SHP77 (cell line): Measurements from ENCODE around the gene PRDM16.

Experiments used
- DNase-seq, 2 experiments: peaks; one replicate each; lab custom pipeline; 2025; lab: John Stamatoyannopoulos, UW

PRDM16 gene

GRCh38 chr1:3262681-3263286 lies 193.8 kb downstream of the PRDM16 start:
- DNase-seq, result no peak

GRCh38 chr1:3263790-3264189 lies 194.8 kb downstream of the PRDM16 start:
- DNase-seq, result no peak

GRCh38 chr1:3264456-3264855 lies 195.5 kb downstream of the PRDM16 start:
- no peak for DNase-seq

GRCh38 chr1:3265835-3266805 lies 197.1 kb downstream of the PRDM16 start:
- no peak for DNase-seq

- DNase-seq, result no peak
Observed at GRCh38 chr1:3266870-3267549, 198.0 kb downstream of the PRDM16 start.

- no peak for DNase-seq
Observed at GRCh38 chr1:3267550-3268270, 198.7 kb downstream of the PRDM16 start.

GRCh38 chr1:3268281-3268680 lies 199.3 kb downstream of the PRDM16 start:
- DNase-seq, result no peak

- DNase-seq, result no peak
Observed at GRCh38 chr1:3270403-3271245, 201.6 kb downstream of the PRDM16 start.

GRCh38 chr1:3271866-3272265 lies 202.9 kb downstream of the PRDM16 start:
- no peak for DNase-seq

GRCh38 chr1:3272321-3273045 lies 203.5 kb downstream of the PRDM16 start:
- DNase-seq, result no peak

GRCh38 chr1:3273447-3273846 lies 204.4 kb downstream of the PRDM16 start:
- DNase-seq, result no peak

GRCh38 chr1:3274972-3275371 lies 206.0 kb downstream of the PRDM16 start:
- no peak for DNase-seq

GRCh38 chr1:3275471-3276340 lies 206.7 kb downstream of the PRDM16 start:
- DNase-seq, result no peak

GRCh38 chr1:3276341-3276800 lies 207.4 kb downstream of the PRDM16 start:
- DNase-seq, result no peak

GRCh38 chr1:3277011-3277471 lies 208.0 kb downstream of the PRDM16 start:
- DNase-seq, result no peak

GRCh38 chr1:3277623-3278022 lies 208.6 kb downstream of the PRDM16 start:
- no peak for DNase-seq

- no peak for DNase-seq
Observed at GRCh38 chr1:3278416-3279181, 209.6 kb downstream of the PRDM16 start.

- DNase-seq, result no peak
Observed at GRCh38 chr1:3279182-3279470, 210.1 kb downstream of the PRDM16 start.

- DNase-seq, result no peak
Observed at GRCh38 chr1:3281735-3282134, 212.7 kb downstream of the PRDM16 start.
